ENCODE measurements around the gene PTGFR.

GRCh38 chr1:78500529-78500928 is 9.8 kb downstream of the PTGFR start:
- TF ChIP-seq, protein P1, sequence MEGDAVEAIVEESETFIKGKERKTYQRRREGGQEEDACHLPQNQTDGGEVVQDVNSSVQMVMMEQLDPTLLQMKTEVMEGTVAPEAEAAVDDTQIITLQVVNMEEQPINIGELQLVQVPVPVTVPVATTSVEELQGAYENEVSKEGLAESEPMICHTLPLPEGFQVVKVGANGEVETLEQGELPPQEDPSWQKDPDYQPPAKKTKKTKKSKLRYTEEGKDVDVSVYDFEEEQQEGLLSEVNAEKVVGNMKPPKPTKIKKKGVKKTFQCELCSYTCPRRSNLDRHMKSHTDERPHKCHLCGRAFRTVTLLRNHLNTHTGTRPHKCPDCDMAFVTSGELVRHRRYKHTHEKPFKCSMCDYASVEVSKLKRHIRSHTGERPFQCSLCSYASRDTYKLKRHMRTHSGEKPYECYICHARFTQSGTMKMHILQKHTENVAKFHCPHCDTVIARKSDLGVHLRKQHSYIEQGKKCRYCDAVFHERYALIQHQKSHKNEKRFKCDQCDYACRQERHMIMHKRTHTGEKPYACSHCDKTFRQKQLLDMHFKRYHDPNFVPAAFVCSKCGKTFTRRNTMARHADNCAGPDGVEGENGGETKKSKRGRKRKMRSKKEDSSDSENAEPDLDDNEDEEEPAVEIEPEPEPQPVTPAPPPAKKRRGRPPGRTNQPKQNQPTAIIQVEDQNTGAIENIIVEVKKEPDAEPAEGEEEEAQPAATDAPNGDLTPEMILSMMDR (optimal IDR thresholded peaks at IDR 0.05 in 1 of 3, IDR thresholded peaks at IDR 0.05 in 1 of 3, conservative IDR thresholded peaks at IDR 0.05 in 1 of 3; ENCODE audit: extremely low read depth in 1 of 3, insufficient read depth in 2 of 3, low read length in 3 of 3) = no peak
- no peak for TF ChIP-seq EZH2 (IDR thresholded peaks at IDR 0.05; ENCODE audit: low read length)
